Measurements from ENCODE around the gene ERBIN.
"Not testable (repeated sequence)": the region's sequence is repeated elsewhere in the genome, so short reads cannot be mapped to it uniquely, and the experiment has no call there.

ERBIN gene

GRCh38 chr5:65926276-65926783 is at the start of gene ERBIN:
ERBIN (plus strand) TSS chr5:65926575; CDS start chr5:65992719, 66,144 bp downstream.
- Histone ChIP-seq H3K4me1 (ENCODE audit: control insufficient read depth, insufficient read depth, low read length, unreplicated experiment) (peaks cover 7% of the 10 kb centered on the region), H3K4me3 (ENCODE audit: low read depth, low read length) (peak within 1 kb of the TSS; percentile 93), H3K27ac (ENCODE audit: low read depth, low read length) (peak within 1 kb of the TSS; percentile 89), H3K79me2 (ENCODE audit: control insufficient read depth, insufficient read depth, low read length, unreplicated experiment) (peaks cover 49% of the 10 kb centered on the region), H3K36me3 (ENCODE audit: insufficient read depth, low read length) (peaks cover 4% of the 10 kb centered on the region; the same call in 1 of the 2 replicates), H2AFZ (ENCODE audit: low read length, unreplicated experiment) (peak within 1 kb of the TSS; percentile 95), H3K27me3 (ENCODE audit: insufficient read depth, low read length) (no peaks in the 10 kb centered on the region)

- H3K79me2 ChIP-seq (ENCODE audit: control insufficient read depth, insufficient read depth, low read length, unreplicated experiment) = no peaks in the 10 kb centered on the region
- H3K4me3 ChIP-seq (ENCODE audit: low read depth, low read length) = no peak overlapping the region
- H3K36me3 ChIP-seq (ENCODE audit: insufficient read depth, low read length) = no peaks in the 10 kb centered on the region
- H3K4me1 ChIP-seq (ENCODE audit: control insufficient read depth, insufficient read depth, low read length, unreplicated experiment) = peaks cover 43% of the 10 kb centered on the region
- H3K27me3 ChIP-seq (ENCODE audit: insufficient read depth, low read length) = no peaks in the 10 kb centered on the region
- no peak overlapping the region for H3K27ac ChIP-seq (ENCODE audit: low read depth, low read length)
- H2AFZ ChIP-seq (ENCODE audit: low read length, unreplicated experiment) = no peak overlapping the region
Measured at GRCh38 chr5:65876970-65877369, 49.4 kb upstream of the ERBIN start.

- not testable (repeated sequence) for H3K4me3 ChIP-seq (ENCODE audit: low read depth, low read length); H3K79me2 ChIP-seq (ENCODE audit: control insufficient read depth, insufficient read depth, low read length, unreplicated experiment); H3K36me3 ChIP-seq (ENCODE audit: insufficient read depth, low read length); H2AFZ ChIP-seq (ENCODE audit: low read length, unreplicated experiment); H3K27me3 ChIP-seq (ENCODE audit: insufficient read depth, low read length)
- H3K4me1 ChIP-seq (ENCODE audit: control insufficient read depth, insufficient read depth, low read length, unreplicated experiment) = peaks cover 25% of the 10 kb centered on the region
- peak overlapping the region; percentile 33 for H3K27ac ChIP-seq (ENCODE audit: low read depth, low read length)
Measured at GRCh38 chr5:65879668-65880256, 46.6 kb upstream of the ERBIN start.

- no peaks in the 10 kb centered on the region for H3K27me3 ChIP-seq (ENCODE audit: insufficient read depth, low read length)
- H2AFZ ChIP-seq (ENCODE audit: low read length, unreplicated experiment) = peak overlapping the region; percentile 74
- no peaks in the 10 kb centered on the region for H3K79me2 ChIP-seq (ENCODE audit: control insufficient read depth, insufficient read depth, low read length, unreplicated experiment)
- H3K4me3 ChIP-seq (ENCODE audit: low read depth, low read length) = no peak overlapping the region
- peak overlapping the region; percentile 17; the same call in 1 of the 2 replicates for H3K27ac ChIP-seq (ENCODE audit: low read depth, low read length)
- H3K4me1 ChIP-seq (ENCODE audit: control insufficient read depth, insufficient read depth, low read length, unreplicated experiment) = peaks cover 25% of the 10 kb centered on the region
- no peaks in the 10 kb centered on the region for H3K36me3 ChIP-seq (ENCODE audit: insufficient read depth, low read length)
Measured at GRCh38 chr5:65880496-65881072, 45.8 kb upstream of the ERBIN start.

GRCh38 chr5:65882278-65882677 is 44.1 kb upstream of the ERBIN start:
- H3K27me3 ChIP-seq (ENCODE audit: insufficient read depth, low read length) = no peaks in the 10 kb centered on the region
- no peaks in the 10 kb centered on the region for H3K36me3 ChIP-seq (ENCODE audit: insufficient read depth, low read length)
- H3K4me1 ChIP-seq (ENCODE audit: control insufficient read depth, insufficient read depth, low read length, unreplicated experiment) = peaks cover 24% of the 10 kb centered on the region
- no peaks in the 10 kb centered on the region for H3K79me2 ChIP-seq (ENCODE audit: control insufficient read depth, insufficient read depth, low read length, unreplicated experiment)
- H2AFZ ChIP-seq (ENCODE audit: low read length, unreplicated experiment) = no peak overlapping the region
- no peak overlapping the region for H3K4me3 ChIP-seq (ENCODE audit: low read depth, low read length)
- no peak overlapping the region for H3K27ac ChIP-seq (ENCODE audit: low read depth, low read length)

- no peaks in the 10 kb centered on the region for H3K36me3 ChIP-seq (ENCODE audit: insufficient read depth, low read length)
- H3K4me3 ChIP-seq (ENCODE audit: low read depth, low read length) = no peak overlapping the region
- H3K79me2 ChIP-seq (ENCODE audit: control insufficient read depth, insufficient read depth, low read length, unreplicated experiment) = no peaks in the 10 kb centered on the region
- no peak overlapping the region for H2AFZ ChIP-seq (ENCODE audit: low read length, unreplicated experiment)
- H3K27me3 ChIP-seq (ENCODE audit: insufficient read depth, low read length) = no peaks in the 10 kb centered on the region
- H3K4me1 ChIP-seq (ENCODE audit: control insufficient read depth, insufficient read depth, low read length, unreplicated experiment) = peaks cover 24% of the 10 kb centered on the region
- no peak overlapping the region for H3K27ac ChIP-seq (ENCODE audit: low read depth, low read length)
Measured at GRCh38 chr5:65883461-65883860, 42.9 kb upstream of the ERBIN start.

GRCh38 chr5:65886387-65886786 is 40.0 kb upstream of the ERBIN start:
- no peak overlapping the region for H3K27ac ChIP-seq (ENCODE audit: low read depth, low read length)
- H2AFZ ChIP-seq (ENCODE audit: low read length, unreplicated experiment) = no peak overlapping the region
- no peaks in the 10 kb centered on the region for H3K79me2 ChIP-seq (ENCODE audit: control insufficient read depth, insufficient read depth, low read length, unreplicated experiment)
- H3K36me3 ChIP-seq (ENCODE audit: insufficient read depth, low read length) = no peaks in the 10 kb centered on the region
- H3K4me3 ChIP-seq (ENCODE audit: low read depth, low read length) = no peak overlapping the region
- peaks cover 7% of the 10 kb centered on the region for H3K4me1 ChIP-seq (ENCODE audit: control insufficient read depth, insufficient read depth, low read length, unreplicated experiment)
- H3K27me3 ChIP-seq (ENCODE audit: insufficient read depth, low read length) = no peaks in the 10 kb centered on the region

- not testable (repeated sequence) for H3K36me3 ChIP-seq (ENCODE audit: insufficient read depth, low read length); H3K79me2 ChIP-seq (ENCODE audit: control insufficient read depth, insufficient read depth, low read length, unreplicated experiment); H3K4me3 ChIP-seq (ENCODE audit: low read depth, low read length); H2AFZ ChIP-seq (ENCODE audit: low read length, unreplicated experiment); H3K4me1 ChIP-seq (ENCODE audit: control insufficient read depth, insufficient read depth, low read length, unreplicated experiment); H3K27me3 ChIP-seq (ENCODE audit: insufficient read depth, low read length); H3K27ac ChIP-seq (ENCODE audit: low read depth, low read length)
Measured at GRCh38 chr5:65892024-65892423, 34.4 kb upstream of the ERBIN start.

GRCh38 chr5:65892801-65893200 is 33.6 kb upstream of the ERBIN start:
- no peaks in the 10 kb centered on the region for H3K4me1 ChIP-seq (ENCODE audit: control insufficient read depth, insufficient read depth, low read length, unreplicated experiment)
- H3K79me2 ChIP-seq (ENCODE audit: control insufficient read depth, insufficient read depth, low read length, unreplicated experiment) = no peaks in the 10 kb centered on the region
- no peak overlapping the region for H3K27ac ChIP-seq (ENCODE audit: low read depth, low read length)
- no peaks in the 10 kb centered on the region for H3K36me3 ChIP-seq (ENCODE audit: insufficient read depth, low read length)
- H2AFZ ChIP-seq (ENCODE audit: low read length, unreplicated experiment) = no peak overlapping the region
- H3K27me3 ChIP-seq (ENCODE audit: insufficient read depth, low read length) = no peaks in the 10 kb centered on the region
- H3K4me3 ChIP-seq (ENCODE audit: low read depth, low read length) = no peak overlapping the region

- Histone ChIP-seq H3K4me3 (ENCODE audit: low read depth, low read length) (no peak overlapping the region), H3K79me2 (ENCODE audit: control insufficient read depth, insufficient read depth, low read length, unreplicated experiment) (no peaks in the 10 kb centered on the region), H3K4me1 (ENCODE audit: control insufficient read depth, insufficient read depth, low read length, unreplicated experiment) (no peaks in the 10 kb centered on the region), H3K27me3 (ENCODE audit: insufficient read depth, low read length) (no peaks in the 10 kb centered on the region), H3K27ac (ENCODE audit: low read depth, low read length) (no peak overlapping the region), H3K36me3 (ENCODE audit: insufficient read depth, low read length) (no peaks in the 10 kb centered on the region), H2AFZ (ENCODE audit: low read length, unreplicated experiment) (no peak overlapping the region)
Measured at GRCh38 chr5:65893749-65894430, 32.5 kb upstream of the ERBIN start.

- Histone ChIP-seq H3K4me3 (ENCODE audit: low read depth, low read length) (no peak overlapping the region), H3K27me3 (ENCODE audit: insufficient read depth, low read length) (no peaks in the 10 kb centered on the region), H3K4me1 (ENCODE audit: control insufficient read depth, insufficient read depth, low read length, unreplicated experiment) (no peaks in the 10 kb centered on the region), H3K36me3 (ENCODE audit: insufficient read depth, low read length) (no peaks in the 10 kb centered on the region), H3K79me2 (ENCODE audit: control insufficient read depth, insufficient read depth, low read length, unreplicated experiment) (no peaks in the 10 kb centered on the region), H2AFZ (ENCODE audit: low read length, unreplicated experiment) (no peak overlapping the region), H3K27ac (ENCODE audit: low read depth, low read length) (no peak overlapping the region)
Measured at GRCh38 chr5:65895891-65896290, 30.5 kb upstream of the ERBIN start.
